ENCODE data around the gene RFC3.

GRCh38 chr13:33879118-33879517 is 61.2 kb downstream of the RFC3 start:
- TF ChIP-seq POLR2A (IDR thresholded peaks at IDR 0.05), result no peak
- no peak for TF ChIP-seq CTCF (IDR thresholded peaks at IDR 0.05)

Measured in lower leg skin (tissue), 3 donors.